C4-2B (cell line): ENCODE measurements around the gene AGK.

Source experiments
- H3K27ac ChIP-seq: fragments of 450-650 bp; 2 replicates; pipeline ENCODE4 v1.5.1; 2017
- CTCF ChIP-seq: fragments of 450-650 bp; conservative IDR thresholded peaks from 2 replicates; pipeline ENCODE4 v1.5.1; 2017; ENCODE audit warnings: mild to moderate bottlenecking
- ZFX ChIP-seq: fragments of 450-650 bp; IDR thresholded peaks from 2 replicates; pipeline ENCODE4 v1.6.1; 2017

Gene AGK

GRCh38 chr7:141593134-141593533 is 41.9 kb downstream of the AGK start:
- no peak overlapping the region for H3K27ac ChIP-seq
- TF ChIP-seq ZFX (no peak), CTCF (no peak)

- no peak for TF ChIP-seq ZFX
- no peak for TF ChIP-seq CTCF
- no peak overlapping the region for H3K27ac ChIP-seq
Observed at GRCh38 chr7:141597966-141598365, 46.8 kb downstream of the AGK start.

DNA sequence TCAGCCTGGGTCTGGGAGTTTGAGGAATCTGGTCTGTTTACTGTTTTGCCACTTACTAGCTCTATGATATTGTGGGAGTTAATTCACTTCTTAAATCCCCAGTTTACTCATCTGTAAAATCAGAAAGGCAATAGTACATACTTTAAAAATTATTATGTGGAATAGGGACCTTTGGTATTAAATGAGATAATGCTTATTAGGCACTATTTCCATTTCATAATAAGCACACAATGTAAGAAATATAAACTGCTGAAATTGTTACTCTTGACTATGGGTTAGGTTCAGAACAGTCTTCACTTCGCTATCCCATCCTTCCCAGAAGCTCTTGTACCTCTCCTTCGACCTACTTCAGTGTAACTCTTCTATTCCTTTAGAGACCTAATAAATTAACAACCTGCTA is 47.2 kb downstream of the AGK start:
- TF ChIP-seq CTCF (no peak), ZFX (no peak)
- no peak overlapping the region for H3K27ac ChIP-seq

GRCh38 chr7:141600168-141601006 is 49.2 kb downstream of the AGK start:
- no peak overlapping the region for H3K27ac ChIP-seq
- TF ChIP-seq CTCF (no peak), ZFX (no peak)

DNA sequence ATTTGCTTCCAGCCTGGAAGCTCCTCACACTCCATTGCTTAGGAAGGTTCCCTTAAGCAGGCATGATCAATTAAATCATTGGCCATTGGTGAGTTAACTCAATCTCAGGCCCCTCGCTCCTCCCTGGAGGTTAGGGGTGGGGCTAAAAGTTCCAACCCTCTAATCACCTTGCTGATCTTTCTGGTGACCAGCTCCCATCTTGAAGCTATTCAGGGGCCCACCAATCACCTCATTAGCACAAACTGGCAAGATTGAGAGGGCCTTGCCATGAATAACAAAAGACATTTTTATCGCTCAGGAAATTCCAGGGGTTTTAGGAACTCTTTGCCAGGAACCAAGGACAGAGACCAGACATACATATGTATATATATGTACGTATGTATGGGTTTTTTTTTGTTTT is 58.4 kb downstream of the AGK start:
- TF ChIP-seq ZFX (no peak), CTCF (no peak)
- no peak overlapping the region for H3K27ac ChIP-seq

GRCh38 chr7:141610671-141611070 is 59.5 kb downstream of the AGK start:
- no peak overlapping the region for H3K27ac ChIP-seq
- TF ChIP-seq CTCF (no peak), ZFX (no peak)

- TF ChIP-seq ZFX (no peak), CTCF (no peak)
- H3K27ac ChIP-seq: no peak overlapping the region
Observed at GRCh38 chr7:141612861-141613260, 61.7 kb downstream of the AGK start.
